NT2/D1 (cell line): Measurements from ENCODE around the gene RBM5.

Source experiments
- SUZ12 ChIP-seq: IDR thresholded peaks from 2 replicates; pipeline ENCODE4 v1.6.1; 2011; ENCODE audit not compliant: insufficient read length, insufficient read depth; ENCODE audit errors: extremely low read depth
- YY1 ChIP-seq: IDR thresholded peaks from 2 replicates; pipeline ENCODE4 v1.6.1; 2011; ENCODE audit not compliant: insufficient read length, insufficient read depth

DNA sequence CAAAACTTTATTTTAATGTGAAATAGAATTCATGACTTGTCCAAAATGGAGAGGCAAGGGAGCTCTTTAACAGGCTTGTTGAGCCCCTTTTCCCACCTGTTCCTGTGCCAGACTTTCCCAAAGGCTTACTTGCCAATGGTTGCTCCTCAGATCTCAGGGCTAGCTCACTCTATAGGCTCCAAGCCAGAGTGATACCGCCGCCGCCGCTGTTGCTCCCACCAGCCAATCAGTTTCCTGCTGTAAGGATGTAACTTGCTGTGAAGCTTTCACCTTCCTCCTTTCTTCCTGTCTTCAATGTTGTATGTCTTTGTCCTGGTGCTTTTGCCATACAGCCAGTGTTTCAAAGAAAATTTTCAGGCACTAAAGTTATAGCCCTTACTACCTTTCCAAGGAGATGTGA lies 41.3 kb upstream of the RBM5 start:
- no peak for TF ChIP-seq YY1
- no peak for TF ChIP-seq SUZ12
